Ovary (tissue), 9 donors: ENCODE data around the gene FBXO48. TPM values are rescaled to one million over a fixed set of nuclear protein-coding genes. Genes with fewer than 3 reads are reported as not detected.

Experiments used
- DNase-seq, 5 donors: peaks; one replicate each; pipeline ENCODE4 v3.0.0-alpha.2; 2019 to 2020
- H3K27ac ChIP-seq, 2 donors: fragments of 200-600 bp; one replicate each; pipeline versions ENCODE4 v1.5.1 to v1.8.0; 2019 to 2022
- H3K27me3 ChIP-seq: fragments of 200-600 bp; one replicate; pipeline ENCODE4 v1.8.0; 2022
- H3K36me3 ChIP-seq: fragments of 200-600 bp; sonication (generic); one replicate; pipeline ENCODE4 v1.5.1; 2019
- H3K4me1 ChIP-seq: one replicate; pipeline ENCODE4 v1.8.1; 2013; ENCODE audit warnings: mild to moderate bottlenecking, moderate library complexity; ENCODE audit not compliant: insufficient read depth
- H3K4me3 ChIP-seq: fragments of 200-600 bp; sonication (generic); one replicate; pipeline ENCODE4 v1.5.1; 2017
- H3K9me3 ChIP-seq, 2 donors: fragments of 200-600 bp in 1 of 2; sonication (generic) in 1 of 2; one replicate each; pipeline versions ENCODE4 v1.5.1 to v1.8.1; 2013 to 2019; ENCODE audit warnings: mild to moderate bottlenecking in 1 of 2, moderate library complexity in 1 of 2
- CTCF ChIP-seq, 3 donors: fragments of 450-650 bp in 2 of 3; fragments of 200-600 bp in 1 of 3; IDR thresholded peaks; one replicate each; pipeline versions ENCODE4 v1.5.1 to v1.8.0; 2016 to 2022; ENCODE audit warnings: antibody characterized with exemption in 3 of 3, mild to moderate bottlenecking in 1 of 3
- EP300 ChIP-seq: sonication (generic); formaldehyde crosslinking; IDR thresholded peaks from one replicate; pipeline ENCODE4 v1.6.1; 2017; ENCODE audit warnings: antibody characterized with exemption
- POLR2A ChIP-seq: fragments of 450-650 bp; IDR thresholded peaks from one replicate; pipeline ENCODE4 v1.6.1; 2017; ENCODE audit warnings: antibody characterized with exemption, mild to moderate bottlenecking, moderate library complexity
- WGBS, 3 donors: extraction: QIAGEN DNeasy Blood & Tissue Kit in 1 of 3; methylation state at CpG; one replicate each; pipeline versions ENCODE4 v1.1.5 to v1.1.7; 2013 to 2017; 5-methylcytosine and 5-hydroxymethylcytosine counted together
- intact Hi-C, 4 donors: fragments of 100-400 bp; cut with DNase I; formaldehyde crosslinking; loops; one replicate each; pipeline versions ENCODE4 v1.11.0 to v1.15.1; 2022 to 2023
- polyA plus RNA-seq, 2 donors: library from polyadenylated mRNA; stranded (reverse); fragments of 200-250 nt in 1 of 2; fragments of 350-450 nt in 1 of 2; fragmentation: Illumina TruSeq in 1 of 2; extraction: RNeasy Lipid Tissue Mini Kit (QIAGEN cat#74804) in 1 of 2; gene quantifications; one replicate each; pipeline ENCODE4 v1.2.3, GENCODE V29; 2013 to 2014
- total RNA-seq, 7 donors: library from RNA; depleted of rRNA in 2 of 7; stranded (reverse); fragments of >200 nt in 2 of 7; fragmentation: NEBNext Ultra II Directional in 3 of 7; extraction: Animal tissue kit (Norgen Biotek cat#: 25700) in 3 of 7; gene quantifications; one replicate each; pipeline versions ENCODE4 v1.1.0 to v1.2.4, GENCODE V29; 2016 to 2023
- donor health status: DM: no; HTN: no; CAD: no; lungs with moderate emphysema.
- donor health status: DM: no; HTN: no; CAD: no.
- donor health status: Bipolar disorder and iron deficiency.
- donor health status: DM: yes; HTN: yes; CAD: no.
- donor health status: DM: no; HTN: no; CAD: no.
- donor health status: DM: yes; HTN: yes; CAD: no.

Gene FBXO48
- total and polyA plus RNA-seq, 9 donors: 0.57 to 1.9 (median 1.1) TPM

DNA sequence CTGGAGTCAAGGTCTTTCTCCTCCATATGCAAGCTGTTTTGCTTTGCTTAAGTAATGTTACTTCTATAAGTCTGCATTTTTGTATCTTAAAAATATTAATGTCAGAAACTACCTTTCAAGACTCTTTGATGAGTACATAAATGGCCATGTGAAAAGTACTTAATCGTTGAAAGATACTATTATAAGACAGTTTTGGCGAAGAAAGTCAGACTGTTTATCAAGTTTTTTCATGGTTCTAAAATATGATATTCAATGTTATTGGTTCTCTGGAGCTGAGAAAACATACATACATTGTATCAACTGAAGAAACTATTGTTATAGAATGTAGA is 25.1 kb downstream of the FBXO48 start:
- 48 to 68% (median 58%) methylated on average over 2 of the region's 2 CpGs for WGBS, 3 donors
- no peak for DNase-seq
- intact Hi-C loops: loop anchor here (5.0 kb wide), 3 partner anchors 80 to 320 kb away; no protein-coding TSS in a partner anchor
- Histone ChIP-seq H3K36me3 (no peaks in the 10 kb centered on the region), H3K27ac (no peak overlapping the region), H3K27me3 (no peaks in the 10 kb centered on the region), H3K9me3 (no peaks in the 10 kb centered on the region), H3K4me1 (no peaks in the 10 kb centered on the region), H3K4me3 (no peak overlapping the region)
- TF ChIP-seq EP300: no peak

GRCh38 chr2:68441179-68441993 is 25.7 kb downstream of the FBXO48 start:
- Histone ChIP-seq H3K27ac (no peak overlapping the region), H3K36me3 (no peaks in the 10 kb centered on the region), H3K27me3 (no peaks in the 10 kb centered on the region), H3K9me3 (no peaks in the 10 kb centered on the region), H3K4me3 (no peak overlapping the region), H3K4me1 (no peaks in the 10 kb centered on the region)
- DNase-seq: peak; percentile 70 to 88 (median 79)
- 42 to 43% (median 42%) methylated on average over 6 of the region's 6 CpGs for WGBS, 3 donors
- intact Hi-C loops: loop anchor here (5.0 kb wide), 3 partner anchors 79 to 319 kb away; no protein-coding TSS in a partner anchor
- TF ChIP-seq CTCF (IDR thresholded peaks at IDR 0.05) (peak; percentile 84 to 92 (median 90)), EP300 (no peak), POLR2A (no peak)

GRCh38 chr2:68438455-68439303 is 28.4 kb downstream of the FBXO48 start:
- H3K36me3 ChIP-seq: no peaks in the 10 kb centered on the region
- peaks cover 4% of the 10 kb centered on the region for H3K4me1 ChIP-seq
- TF ChIP-seq POLR2A (no peak), EP300 (no peak)
- no peak for DNase-seq
- no peaks in the 10 kb centered on the region for H3K9me3 ChIP-seq
- intact Hi-C loops: loop anchor here in 2 of 4 donors (10.0 kb wide), 2 partner anchors 74 to 314 kb away; partner anchors contain the start of gene PLEK (in 1 of the 2)
- H3K27ac ChIP-seq: peak overlapping the region in 1 of 2 donors; percentile 18
- no peak overlapping the region for H3K4me3 ChIP-seq
- H3K27me3 ChIP-seq: no peaks in the 10 kb centered on the region
- WGBS, 3 donors: 41 to 53% (median 45%) methylated on average over 7 of the region's 7 CpGs

DNA sequence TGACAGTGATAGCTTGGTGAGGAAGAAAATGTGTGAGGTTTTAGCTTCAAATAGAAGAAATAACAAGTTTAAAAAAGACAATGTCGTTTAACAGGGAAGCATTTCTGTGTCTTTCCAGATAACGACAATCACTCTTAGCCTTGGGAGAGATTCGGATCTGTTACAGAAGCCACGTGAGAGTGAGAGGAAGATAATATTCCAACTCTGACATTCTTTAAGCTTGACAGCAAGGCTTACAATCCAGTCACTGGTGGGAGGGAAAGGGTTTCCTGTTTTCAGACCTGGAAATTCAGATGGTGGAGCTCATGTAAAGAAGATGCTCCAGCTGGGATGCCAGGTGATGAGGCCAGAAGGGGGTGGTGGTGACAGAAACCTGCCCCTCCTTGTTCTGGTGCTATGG is 30.8 kb downstream of the FBXO48 start:
- TF ChIP-seq POLR2A: no peak
- TF ChIP-seq CTCF (IDR thresholded peaks at IDR 0.05): no peak
- TF ChIP-seq EP300: no peak
- Histone ChIP-seq H3K36me3 (no peaks in the 10 kb centered on the region), H3K9me3 (no peaks in the 10 kb centered on the region), H3K27me3 (no peaks in the 10 kb centered on the region), H3K4me3 (no peak overlapping the region), H3K4me1 (peaks cover 4% of the 10 kb centered on the region), H3K27ac (peak overlapping the region in 1 of 2 donors; percentile 81)
- no peak for DNase-seq
- intact Hi-C loops: loop anchor here in 2 of 4 donors (10.0 kb wide), 2 partner anchors 71 to 311 kb away; partner anchors contain the start of gene PLEK (in 1 of the 2)
- WGBS, 3 donors: 7 to 11% (median 10%) methylated on average over 4 of the region's 4 CpGs

DNA sequence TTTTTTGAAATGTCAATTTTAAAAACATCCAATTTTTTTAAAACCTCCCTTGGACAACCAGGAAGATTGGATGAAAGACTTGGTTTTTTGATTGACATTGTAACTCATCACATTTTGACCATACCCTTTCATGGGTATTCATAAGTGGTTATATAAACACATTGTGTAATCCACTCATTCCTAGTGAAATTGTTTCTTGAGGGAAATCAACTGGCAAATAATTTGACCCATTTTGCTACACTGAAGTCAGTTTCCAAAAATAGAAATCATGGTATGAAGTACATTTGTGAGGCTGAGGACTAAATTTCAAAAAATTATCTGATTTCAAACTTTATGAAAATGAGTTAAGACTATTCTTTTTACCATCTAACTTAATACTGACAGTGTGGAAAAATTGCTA is 31.5 kb downstream of the FBXO48 start:
- Histone ChIP-seq H3K27ac (peak overlapping the region in 1 of 2 donors; percentile 81), H3K4me1 (peaks cover 4% of the 10 kb centered on the region), H3K36me3 (no peaks in the 10 kb centered on the region), H3K4me3 (no peak overlapping the region), H3K27me3 (no peaks in the 10 kb centered on the region), H3K9me3 (no peaks in the 10 kb centered on the region)
- no peak for DNase-seq
- intact Hi-C loops: loop anchor here in 2 of 4 donors (10.0 kb wide), 2 partner anchors 71 to 311 kb away; partner anchors contain the start of gene PLEK (in 1 of the 2)
- TF ChIP-seq EP300: no peak
